Measurements from ENCODE around the gene CDYL.

The CDYL gene

DNA sequence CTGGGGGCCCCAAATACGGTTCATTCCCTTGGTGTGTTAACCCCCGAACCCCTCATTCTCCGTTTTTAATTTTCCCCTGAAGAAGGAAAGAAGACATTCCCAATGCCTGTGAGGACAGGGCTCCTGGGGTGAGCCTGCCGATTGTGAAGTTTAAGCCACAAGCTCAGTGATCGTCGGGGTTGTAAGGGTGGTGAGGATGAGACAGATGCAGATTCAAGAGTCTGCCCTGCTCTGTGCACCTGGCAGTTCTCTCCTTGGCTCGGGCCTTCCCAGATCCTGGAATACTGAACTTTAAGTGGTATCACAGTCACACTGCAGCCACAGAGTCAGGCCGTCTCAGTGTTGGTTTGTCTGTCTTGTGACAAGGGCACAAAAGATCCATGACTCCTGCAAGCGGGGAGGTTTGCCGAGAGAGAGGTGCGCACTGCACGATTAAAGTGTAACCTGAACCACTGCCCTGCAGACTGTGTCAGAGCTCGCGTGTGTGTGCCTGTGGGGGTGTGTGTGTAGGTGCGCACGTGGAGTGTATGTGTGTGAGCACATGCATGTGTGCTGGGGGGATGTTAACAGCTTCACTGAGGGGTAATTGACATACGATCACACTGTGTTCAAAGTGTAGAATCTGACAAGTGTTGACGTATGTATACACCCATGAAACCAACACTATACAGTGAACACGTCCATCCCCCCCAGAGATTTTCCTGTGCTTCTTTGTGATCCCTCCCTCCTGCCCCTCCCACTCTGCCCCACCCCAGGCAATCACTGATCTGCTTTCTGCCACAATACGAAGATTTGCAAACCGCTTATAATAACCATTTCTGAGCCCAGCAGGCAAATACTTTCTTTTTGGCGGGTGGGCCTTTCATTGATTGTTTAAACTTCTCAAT lies 188.7 kb downstream of the CDYL start:
- H3K27ac ChIP-seq = no peak overlapping the region
- H3K4me1 ChIP-seq (ENCODE audit: low read depth, poor library complexity, severe bottlenecking) = no peaks in the 10 kb centered on the region
- no peak overlapping the region for H3K4me3 ChIP-seq (IDR thresholded peaks at IDR 0.05; ENCODE audit: insufficient read depth, low read depth, low read length)
- no peaks in the 10 kb centered on the region for H3K79me2 ChIP-seq (ENCODE audit: insufficient read depth, low read depth)
- no peak overlapping the region for H3K4me2 ChIP-seq
- H2AFZ ChIP-seq (ENCODE audit: low read depth) = no peak overlapping the region
- no peaks in the 10 kb centered on the region for H3K27me3 ChIP-seq (ENCODE audit: insufficient read depth, low read depth)
- no peaks in the 10 kb centered on the region for H3K36me3 ChIP-seq (ENCODE audit: insufficient read depth)
- H3K9ac ChIP-seq = no peak overlapping the region
- TF ChIP-seq, protein P1, sequence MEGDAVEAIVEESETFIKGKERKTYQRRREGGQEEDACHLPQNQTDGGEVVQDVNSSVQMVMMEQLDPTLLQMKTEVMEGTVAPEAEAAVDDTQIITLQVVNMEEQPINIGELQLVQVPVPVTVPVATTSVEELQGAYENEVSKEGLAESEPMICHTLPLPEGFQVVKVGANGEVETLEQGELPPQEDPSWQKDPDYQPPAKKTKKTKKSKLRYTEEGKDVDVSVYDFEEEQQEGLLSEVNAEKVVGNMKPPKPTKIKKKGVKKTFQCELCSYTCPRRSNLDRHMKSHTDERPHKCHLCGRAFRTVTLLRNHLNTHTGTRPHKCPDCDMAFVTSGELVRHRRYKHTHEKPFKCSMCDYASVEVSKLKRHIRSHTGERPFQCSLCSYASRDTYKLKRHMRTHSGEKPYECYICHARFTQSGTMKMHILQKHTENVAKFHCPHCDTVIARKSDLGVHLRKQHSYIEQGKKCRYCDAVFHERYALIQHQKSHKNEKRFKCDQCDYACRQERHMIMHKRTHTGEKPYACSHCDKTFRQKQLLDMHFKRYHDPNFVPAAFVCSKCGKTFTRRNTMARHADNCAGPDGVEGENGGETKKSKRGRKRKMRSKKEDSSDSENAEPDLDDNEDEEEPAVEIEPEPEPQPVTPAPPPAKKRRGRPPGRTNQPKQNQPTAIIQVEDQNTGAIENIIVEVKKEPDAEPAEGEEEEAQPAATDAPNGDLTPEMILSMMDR (conservative IDR thresholded peaks at IDR 0.05; ENCODE audit: low read depth, low read length) = no peak
- no peaks in the 10 kb centered on the region for H4K20me1 ChIP-seq (ENCODE audit: insufficient read depth)

DNA sequence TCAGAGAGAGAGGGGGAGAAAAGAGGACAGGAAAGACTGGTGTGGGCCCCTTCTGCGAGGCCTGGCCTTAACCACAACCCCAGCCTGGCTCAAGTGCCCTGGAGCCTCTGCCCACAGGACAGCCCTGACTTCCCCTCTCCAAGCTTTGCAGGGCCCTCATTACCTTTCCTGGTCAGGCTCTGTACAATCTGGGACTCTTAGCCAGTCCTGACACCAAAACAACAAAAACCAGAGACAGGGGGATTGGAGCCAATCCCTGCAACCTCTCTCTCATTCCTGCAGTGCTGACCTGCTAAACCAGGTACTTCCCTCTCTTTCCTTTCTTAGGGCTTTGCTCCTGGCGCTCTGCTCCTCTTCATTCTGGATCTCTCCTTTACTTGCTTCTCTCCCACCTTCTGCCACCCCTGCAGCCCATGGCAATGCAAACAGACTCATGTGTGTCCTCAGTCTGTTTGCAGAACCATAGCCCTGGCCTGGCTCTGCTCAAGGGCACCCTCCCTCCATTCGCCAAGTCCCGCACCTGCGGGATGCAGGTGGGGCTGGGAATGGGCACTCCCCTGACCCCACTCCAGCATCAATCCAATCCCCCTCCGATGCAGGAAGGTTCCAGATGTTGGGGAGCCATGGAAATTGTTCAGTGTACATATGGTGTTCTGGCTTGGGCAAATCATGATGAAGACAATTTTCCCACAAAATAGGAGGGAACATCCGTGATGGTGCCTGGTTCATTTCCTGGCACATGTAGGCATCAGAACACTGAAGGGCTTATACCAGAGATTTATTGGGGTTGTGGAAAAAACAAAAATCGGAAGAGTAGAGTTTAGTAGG lies 189.6 kb downstream of the CDYL start:
- no peak overlapping the region for H3K4me2 ChIP-seq
- H3K4me1 ChIP-seq (ENCODE audit: low read depth, poor library complexity, severe bottlenecking) = no peaks in the 10 kb centered on the region
- no peaks in the 10 kb centered on the region for H3K36me3 ChIP-seq (ENCODE audit: insufficient read depth)
- no peak overlapping the region for H3K4me3 ChIP-seq (IDR thresholded peaks at IDR 0.05; ENCODE audit: insufficient read depth, low read depth, low read length)
- no peak overlapping the region for H2AFZ ChIP-seq (ENCODE audit: low read depth)
- H3K27me3 ChIP-seq (ENCODE audit: insufficient read depth, low read depth) = no peaks in the 10 kb centered on the region
- H3K79me2 ChIP-seq (ENCODE audit: insufficient read depth, low read depth) = no peaks in the 10 kb centered on the region
- H3K9ac ChIP-seq = no peak overlapping the region
- TF ChIP-seq, protein P1 (conservative IDR thresholded peaks at IDR 0.05; ENCODE audit: low read depth, low read length) = no peak
- no peaks in the 10 kb centered on the region for H4K20me1 ChIP-seq (ENCODE audit: insufficient read depth)
- H3K27ac ChIP-seq = no peak overlapping the region

DNA sequence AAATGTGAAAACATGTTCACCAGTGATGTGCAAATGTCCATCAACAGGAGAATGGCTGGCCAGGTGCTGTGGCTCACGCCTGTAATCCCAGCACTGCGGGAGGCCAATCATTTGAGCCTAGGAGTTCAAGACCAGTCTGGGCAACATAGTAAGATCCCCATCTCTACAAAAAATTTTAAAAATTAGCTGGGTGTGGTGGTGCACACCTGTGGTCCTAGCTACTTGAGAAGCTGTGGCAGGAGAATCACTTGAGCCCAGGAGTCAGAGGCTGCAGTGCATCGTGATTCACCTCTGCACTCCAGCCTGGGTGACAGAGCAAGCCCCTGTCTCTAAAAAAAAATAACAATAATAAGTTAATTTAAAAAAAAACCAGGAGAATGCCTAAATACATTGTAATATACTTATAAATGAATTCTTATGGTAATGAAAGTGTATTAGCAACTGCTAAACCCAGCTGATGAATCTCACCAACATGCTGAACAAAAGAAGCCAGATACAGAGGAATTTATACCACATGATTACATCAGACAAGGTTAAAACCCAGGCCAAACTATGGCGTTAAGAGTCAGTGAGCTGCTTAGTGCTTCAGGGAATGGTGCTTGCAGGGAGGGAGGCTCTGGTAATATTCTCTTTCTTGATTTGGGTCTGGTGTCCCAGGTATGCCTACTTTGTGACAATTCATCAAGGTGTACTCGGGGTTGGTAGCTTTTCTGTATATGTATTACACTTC lies 191.3 kb downstream of the CDYL start:
- Histone ChIP-seq H3K36me3 (ENCODE audit: insufficient read depth) (no peaks in the 10 kb centered on the region), H2AFZ (ENCODE audit: low read depth) (no peak overlapping the region), H3K79me2 (ENCODE audit: insufficient read depth, low read depth) (no peaks in the 10 kb centered on the region), H3K27me3 (ENCODE audit: insufficient read depth, low read depth) (no peaks in the 10 kb centered on the region), H3K4me3 (IDR thresholded peaks at IDR 0.05; ENCODE audit: insufficient read depth, low read depth, low read length) (no peak overlapping the region), H3K4me2 (no peak overlapping the region), H3K9ac (no peak overlapping the region), H3K4me1 (ENCODE audit: low read depth, poor library complexity, severe bottlenecking) (no peaks in the 10 kb centered on the region), H3K27ac (no peak overlapping the region), H4K20me1 (ENCODE audit: insufficient read depth) (no peaks in the 10 kb centered on the region)
- TF ChIP-seq, protein P1 (conservative IDR thresholded peaks at IDR 0.05; ENCODE audit: low read depth, low read length) = no peak

DNA sequence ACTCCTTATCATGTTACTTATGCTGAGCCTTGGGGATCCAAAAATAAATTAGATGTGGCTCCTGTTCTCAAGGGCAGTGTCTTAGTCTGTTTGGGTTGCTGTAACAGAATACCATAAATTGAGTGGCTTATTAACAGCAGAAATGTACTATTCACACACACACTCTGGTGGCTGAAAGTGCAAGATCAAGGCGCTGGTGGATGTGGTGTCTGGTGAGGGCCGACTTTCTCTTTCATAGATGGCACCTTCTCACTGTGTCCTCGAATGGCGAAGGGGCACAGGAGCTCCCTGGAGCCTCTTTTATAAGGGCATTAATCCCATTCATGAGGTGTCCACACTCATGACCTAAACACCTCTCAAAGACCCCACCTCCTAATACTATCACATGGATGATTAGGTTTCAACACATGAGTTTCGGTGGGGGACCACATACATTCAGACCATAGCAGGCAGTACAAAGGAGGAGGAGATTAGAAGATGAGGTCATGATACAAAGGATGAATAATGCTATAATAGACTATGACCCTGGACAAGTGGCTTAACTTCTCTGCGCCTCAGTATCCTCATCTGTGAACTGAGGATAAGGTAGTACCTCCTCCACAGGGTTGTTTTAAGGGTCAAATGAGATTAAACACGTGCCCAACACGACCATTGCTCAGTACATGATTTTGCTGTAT lies 193.5 kb downstream of the CDYL start:
- H3K27me3 ChIP-seq (ENCODE audit: insufficient read depth, low read depth) = no peaks in the 10 kb centered on the region
- H3K36me3 ChIP-seq (ENCODE audit: insufficient read depth) = no peaks in the 10 kb centered on the region
- no peak overlapping the region for H3K4me2 ChIP-seq
- no peak overlapping the region for H2AFZ ChIP-seq (ENCODE audit: low read depth)
- no peaks in the 10 kb centered on the region for H3K79me2 ChIP-seq (ENCODE audit: insufficient read depth, low read depth)
- no peak overlapping the region for H3K9ac ChIP-seq
- TF ChIP-seq, protein P1 (conservative IDR thresholded peaks at IDR 0.05; ENCODE audit: low read depth, low read length) = no peak
- H3K4me1 ChIP-seq (ENCODE audit: low read depth, poor library complexity, severe bottlenecking) = no peaks in the 10 kb centered on the region
- H3K27ac ChIP-seq = no peak overlapping the region
- H4K20me1 ChIP-seq (ENCODE audit: insufficient read depth) = no peaks in the 10 kb centered on the region
- H3K4me3 ChIP-seq (IDR thresholded peaks at IDR 0.05; ENCODE audit: insufficient read depth, low read depth, low read length) = no peak overlapping the region
